Cardiac muscle cell (in vitro differentiated cells and primary cell): ENCODE results near the gene NFAT5. TPM values are rescaled to one million over a fixed set of nuclear protein-coding genes. Genes with fewer than 3 reads are reported as not detected.
A peak's percentile ranks its signal among the peaks of the same experiment; 100 is the strongest.
"Not testable (repeated sequence)": the region's sequence is repeated elsewhere in the genome, so short reads cannot be mapped to it uniquely, and the experiment has no call there.

Experiments used
- DNase-seq, 2 donors: peaks; one replicate each; pipeline versions ENCODE4 v3.0.0 to v3.0.0-alpha.2; 2010 to 2017; ENCODE audit warnings: low read depth in 1 of 2, low spot score in 1 of 2
- H3K27ac ChIP-seq: fragments of 200-600 bp; sonication (generic); 2 replicates; pipeline ENCODE4 v1.5.1; 2016
- H3K27me3 ChIP-seq: fragments of 200-600 bp; sonication (generic); 2 replicates; pipeline ENCODE4 v1.6.0; 2016; ENCODE audit warnings: control low read depth
- H3K36me3 ChIP-seq: fragments of 200-600 bp; sonication (generic); 2 replicates; pipeline ENCODE4 v1.5.1; 2016; ENCODE audit warnings: control low read depth
- H3K4me1 ChIP-seq: fragments of 200-600 bp; sonication (generic); 2 replicates; pipeline ENCODE4 v1.8.1; 2017; ENCODE audit warnings: low read depth, mild to moderate bottlenecking, mixed run types
- H3K4me3 ChIP-seq: fragments of 200-600 bp; sonication (generic); 2 replicates; pipeline ENCODE4 v1.5.1; 2016; ENCODE audit warnings: mild to moderate bottlenecking
- H3K9me3 ChIP-seq: fragments of 200-600 bp; sonication (generic); 2 replicates; pipeline ENCODE4 v1.5.1; 2017; ENCODE audit warnings: low read depth, mild to moderate bottlenecking, control low read depth
- CTCF ChIP-seq: IDR thresholded peaks from 2 replicates; pipeline ENCODE4 v1.5.1; 2012; ENCODE audit warnings: low read depth, mild to moderate bottlenecking, low read length
- polyA plus RNA-seq: library from polyadenylated mRNA; unstranded; fragments of >200 nt; fragmentation: Nextera tagmentation; extraction: Ambion mirVana; gene quantifications from 2 replicates; pipeline ENCODE4 v1.2.1, GENCODE V29; 2016
- total RNA-seq: library from RNA; depleted of rRNA; stranded (reverse); fragments of >200 nt; gene quantifications from 2 replicates; pipeline ENCODE4 v1.2.3, GENCODE V29; 2016

Gene NFAT5
- total and polyA plus RNA-seq, 2 experiments from 2014 or later, result 6.2 to 15.9 TPM

- no peak overlapping the region for H3K4me3 ChIP-seq
- TF ChIP-seq CTCF, result no peak
- no peaks in the 10 kb centered on the region for H3K36me3 ChIP-seq
- H3K27me3 ChIP-seq, result no peaks in the 10 kb centered on the region
- no peak for DNase-seq
- H3K9me3 ChIP-seq, result no peaks in the 10 kb centered on the region
- peaks cover 6% of the 10 kb centered on the region for H3K4me1 ChIP-seq
- H3K27ac ChIP-seq, result no peak overlapping the region
These were observed 6.6 kb upstream of the NFAT5 start for GRCh38 chr16:69559164-69559563.

- DNase-seq, H3K4me3 ChIP-seq, H3K36me3 ChIP-seq, H3K27me3 ChIP-seq, H3K27ac ChIP-seq, H3K9me3 ChIP-seq: not testable (repeated sequence)
- peaks cover 13% of the 10 kb centered on the region for H3K4me1 ChIP-seq
These were observed 4.4 kb upstream of the NFAT5 start for GRCh38 chr16:69561367-69561766.

GRCh38 chr16:69561901-69562300 is 3.9 kb upstream of the NFAT5 start:
- no peak overlapping the region for H3K27ac ChIP-seq
- H3K4me3 ChIP-seq, result no peak overlapping the region
- no peaks in the 10 kb centered on the region for H3K9me3 ChIP-seq
- H3K27me3 ChIP-seq, result no peaks in the 10 kb centered on the region
- TF ChIP-seq CTCF, result no peak
- DNase-seq, result no peak
- no peaks in the 10 kb centered on the region for H3K36me3 ChIP-seq
- peaks cover 13% of the 10 kb centered on the region for H3K4me1 ChIP-seq

- no peaks in the 10 kb centered on the region for H3K9me3 ChIP-seq
- TF ChIP-seq CTCF, result no peak
- peaks cover 16% of the 10 kb centered on the region for H3K4me1 ChIP-seq
- no peak for DNase-seq
- no peak overlapping the region for H3K4me3 ChIP-seq
- H3K27ac ChIP-seq, result no peak overlapping the region
- H3K36me3 ChIP-seq, result no peaks in the 10 kb centered on the region
- H3K27me3 ChIP-seq, result no peaks in the 10 kb centered on the region
These were observed 3.0 kb upstream of the NFAT5 start for GRCh38 chr16:69562813-69563212.

GRCh38 chr16:69563605-69564580 is 1.9 kb upstream of the NFAT5 start:
- peaks cover 4% of the 10 kb centered on the region for H3K36me3 ChIP-seq
- no peak overlapping the region for H3K4me3 ChIP-seq
- H3K27ac ChIP-seq, result peak overlapping the region; percentile 97
- no peaks in the 10 kb centered on the region for H3K9me3 ChIP-seq
- peak in 1 of 2 donors; percentile 16 for DNase-seq
- H3K27me3 ChIP-seq, result no peaks in the 10 kb centered on the region
- no peak for TF ChIP-seq CTCF
- H3K4me1 ChIP-seq, result peaks cover 25% of the 10 kb centered on the region

GRCh38 chr16:69564845-69565670 is 708 bp upstream of the NFAT5 start:
- TF ChIP-seq CTCF, result no peak
- peaks cover 28% of the 10 kb centered on the region for H3K4me1 ChIP-seq
- H3K27me3 ChIP-seq, result no peaks in the 10 kb centered on the region
- peaks cover 4% of the 10 kb centered on the region for H3K36me3 ChIP-seq
- H3K9me3 ChIP-seq, result no peaks in the 10 kb centered on the region
- H3K4me3 ChIP-seq, result peak overlapping the region; percentile 70
- peak in 1 of 2 donors; percentile 13 for DNase-seq
- peak overlapping the region; percentile 97 for H3K27ac ChIP-seq
